NCI-H524 (cell line): Measurements from ENCODE around the gene PLAC8L1.

ENCODE experiments used
- DNase-seq, 2 experiments: peaks; one replicate each; lab custom pipeline; 2025; lab: John Stamatoyannopoulos, UW

The PLAC8L1 gene

GRCh38 chr5:146079695-146080373 lies 25.5 kb downstream of the PLAC8L1 start:
- DNase-seq = no peak

- DNase-seq = no peak
Observed at GRCh38 chr5:146078566-146078965, 26.8 kb downstream of the PLAC8L1 start.

GRCh38 chr5:146076455-146076854 lies 28.9 kb downstream of the PLAC8L1 start:
- DNase-seq = no peak

GRCh38 chr5:146076028-146076427 lies 29.3 kb downstream of the PLAC8L1 start:
- no peak for DNase-seq

GRCh38 chr5:146073239-146073900 lies 32.0 kb downstream of the PLAC8L1 start:
- DNase-seq = no peak

GRCh38 chr5:146072595-146072994 lies 32.8 kb downstream of the PLAC8L1 start:
- DNase-seq = no peak

- DNase-seq = no peak
Observed at GRCh38 chr5:146071171-146071570, 34.2 kb downstream of the PLAC8L1 start.

- DNase-seq = no peak
Observed at GRCh38 chr5:146070746-146071145, 34.6 kb downstream of the PLAC8L1 start.

- DNase-seq = no peak
Observed at GRCh38 chr5:146069780-146070099, 35.6 kb downstream of the PLAC8L1 start.

- no peak for DNase-seq
Observed at GRCh38 chr5:146068977-146069779, 36.2 kb downstream of the PLAC8L1 start.

GRCh38 chr5:146068206-146068605 lies 37.2 kb downstream of the PLAC8L1 start:
- peak; percentile 70 to 87 for DNase-seq

- DNase-seq = no peak
Observed at GRCh38 chr5:146066968-146067367, 38.4 kb downstream of the PLAC8L1 start.

GRCh38 chr5:146060221-146060585 lies 45.2 kb downstream of the PLAC8L1 start:
- DNase-seq = no peak

- DNase-seq = no peak
Observed at GRCh38 chr5:146059460-146060220, 45.7 kb downstream of the PLAC8L1 start.

- DNase-seq = no peak
Observed at GRCh38 chr5:146055432-146055831, 49.9 kb downstream of the PLAC8L1 start.

GRCh38 chr5:146052780-146053179 lies 52.6 kb downstream of the PLAC8L1 start:
- peak in 1 of 2 experiments; percentile 19 for DNase-seq

- DNase-seq = no peak
Observed at GRCh38 chr5:146051678-146052077, 53.7 kb downstream of the PLAC8L1 start.

- no peak for DNase-seq
Observed at GRCh38 chr5:146050086-146050485, 55.3 kb downstream of the PLAC8L1 start.

- DNase-seq = no peak
Observed at GRCh38 chr5:146049704-146050026, 55.7 kb downstream of the PLAC8L1 start.

GRCh38 chr5:146048994-146049703 lies 56.2 kb downstream of the PLAC8L1 start:
- DNase-seq = peak in 1 of 2 experiments; percentile 68

GRCh38 chr5:146047396-146047795 lies 58.0 kb downstream of the PLAC8L1 start:
- peak in 1 of 2 experiments; percentile 29 for DNase-seq

- DNase-seq = no peak
Observed at GRCh38 chr5:146043722-146044121, 61.7 kb downstream of the PLAC8L1 start.
